Loucy (cell line): ENCODE results near the gene GSAP.
"Not testable (repeated sequence)": the region's sequence is repeated elsewhere in the genome, so short reads cannot be mapped to it uniquely, and the experiment has no call there.

Experiments used
- H2AFZ ChIP-seq: fragments of 200-600 bp; sonication (generic); 2 replicates; pipeline ENCODE4 v1.6.0; 2016; ENCODE audit warnings: antibody characterized with exemption, mild to moderate bottlenecking, low read length, moderate library complexity
- H3F3A ChIP-seq: fragments of 200-600 bp; 2 replicates; pipeline ENCODE4 v1.6.0; 2016; ENCODE audit warnings: antibody characterized with exemption, low read depth, mild to moderate bottlenecking
- H3K27me3 ChIP-seq: fragments of 200-600 bp; sonication (generic); 2 replicates; pipeline ENCODE4 v1.6.1; 2014; ENCODE audit warnings: low read length, mild to moderate bottlenecking; ENCODE audit not compliant: insufficient read depth, poor library complexity, severe bottlenecking
- H3K36me3 ChIP-seq: fragments of 200-600 bp; sonication (generic); 2 replicates; pipeline ENCODE4 v1.6.1; 2016; ENCODE audit warnings: low read length; ENCODE audit not compliant: insufficient read depth
- H3K4me1 ChIP-seq: fragments of 200-600 bp; sonication (generic); 2 replicates; pipeline ENCODE4 v1.5.1; 2014; ENCODE audit warnings: low read length, mild to moderate bottlenecking; ENCODE audit not compliant: insufficient read depth, poor library complexity, severe bottlenecking
- H3K4me2 ChIP-seq: fragments of 200-600 bp; sonication (generic); 2 replicates; pipeline ENCODE4 v1.6.0; 2014; ENCODE audit warnings: antibody characterized with exemption, low read length, low read depth, mild to moderate bottlenecking; ENCODE audit not compliant: poor library complexity, severe bottlenecking
- H3K4me3 ChIP-seq: fragments of 200-600 bp; sonication (generic); 2 replicates; pipeline ENCODE4 v1.5.1; 2014; ENCODE audit warnings: low read length, mild to moderate bottlenecking, mixed read lengths; ENCODE audit not compliant: poor library complexity, severe bottlenecking
- H3K79me2 ChIP-seq: fragments of 200-600 bp; sonication (generic); 2 replicates; pipeline ENCODE4 v1.6.1; 2014; ENCODE audit warnings: low read length; ENCODE audit not compliant: insufficient read depth
- H3K9ac ChIP-seq: fragments of 200-600 bp; sonication (generic); 2 replicates; pipeline ENCODE4 v1.6.0; 2014; ENCODE audit warnings: mild to moderate bottlenecking, low read depth, low read length, moderate library complexity; ENCODE audit not compliant: poor library complexity, severe bottlenecking
- H3K9me2 ChIP-seq: fragments of 200-600 bp; sonication (generic); replicated peaks from 2 replicates; pipeline ENCODE4 v1.6.1; 2016; ENCODE audit warnings: low read depth, low read length, mixed read lengths
- H3K9me3 ChIP-seq: fragments of 200-600 bp; sonication (generic); 2 replicates; pipeline ENCODE4 v1.6.1; 2014; ENCODE audit warnings: mild to moderate bottlenecking, antibody characterized with exemption, low read length, low read depth; ENCODE audit not compliant: insufficient read depth
- H4K20me1 ChIP-seq: fragments of 200-600 bp; sonication (generic); 2 replicates; pipeline ENCODE4 v1.6.0; 2014; ENCODE audit warnings: antibody characterized with exemption, low read length, mild to moderate bottlenecking; ENCODE audit not compliant: insufficient read depth, poor library complexity, severe bottlenecking
- CTCF ChIP-seq: fragments of 200-600 bp; sonication (generic); conservative IDR thresholded peaks from 2 replicates; pipeline ENCODE4 v1.5.1; 2014; ENCODE audit warnings: mild to moderate bottlenecking, antibody characterized with exemption, low read length
- EZH2phosphoT487 ChIP-seq: fragments of 200-600 bp; IDR thresholded peaks from 2 replicates; pipeline ENCODE4 v1.6.1; 2018; ENCODE audit warnings: antibody characterized with exemption, mild to moderate bottlenecking, moderate library complexity, borderline replicate concordance

The GSAP gene

GRCh38 chr7:77338260-77338659 lies 77.9 kb downstream of the GSAP start:
- no peaks in the 10 kb centered on the region for H3K9me2 ChIP-seq
- H3K36me3 ChIP-seq: no peaks in the 10 kb centered on the region
- TF ChIP-seq CTCF (no peak), EZH2phosphoT487 (no peak)
- no peak overlapping the region for H2AFZ ChIP-seq
- no peaks in the 10 kb centered on the region for H4K20me1 ChIP-seq
- no peaks in the 10 kb centered on the region for H3K9me3 ChIP-seq
- no peaks in the 10 kb centered on the region for H3K79me2 ChIP-seq
- no peak overlapping the region for H3K4me3 ChIP-seq
- peaks cover 15% of the 10 kb centered on the region for H3K4me1 ChIP-seq
- no peak overlapping the region for H3K9ac ChIP-seq
- H3K27me3 ChIP-seq: no peaks in the 10 kb centered on the region
- no peak overlapping the region for H3K4me2 ChIP-seq
- no peaks in the 10 kb centered on the region for H3F3A ChIP-seq

GRCh38 chr7:77337456-77337990 lies 78.6 kb downstream of the GSAP start:
- Histone ChIP-seq H3K9me3 (no peaks in the 10 kb centered on the region), H3K27me3 (no peaks in the 10 kb centered on the region), H3K9me2 (no peaks in the 10 kb centered on the region), H2AFZ (no peak overlapping the region), H3K4me2 (no peak overlapping the region), H3K4me1 (peaks cover 15% of the 10 kb centered on the region), H3K36me3 (no peaks in the 10 kb centered on the region), H3K79me2 (no peaks in the 10 kb centered on the region), H3K9ac (no peak overlapping the region), H3K4me3 (no peak overlapping the region), H3F3A (no peaks in the 10 kb centered on the region), H4K20me1 (no peaks in the 10 kb centered on the region)
- TF ChIP-seq EZH2phosphoT487: no peak
- no peak for TF ChIP-seq CTCF

- Histone ChIP-seq H3K4me3 (no peak overlapping the region), H3K9me2 (no peaks in the 10 kb centered on the region), H2AFZ (no peak overlapping the region), H3K27me3 (no peaks in the 10 kb centered on the region), H3K36me3 (no peaks in the 10 kb centered on the region), H3F3A (no peaks in the 10 kb centered on the region; the same call in 1 of the 2 replicates), H4K20me1 (no peaks in the 10 kb centered on the region), H3K9me3 (no peaks in the 10 kb centered on the region), H3K4me1 (peaks cover 31% of the 10 kb centered on the region), H3K9ac (no peak overlapping the region), H3K79me2 (no peaks in the 10 kb centered on the region), H3K4me2 (no peak overlapping the region)
- TF ChIP-seq CTCF (no peak), EZH2phosphoT487 (no peak)
Observed at GRCh38 chr7:77335581-77335980, 80.6 kb downstream of the GSAP start.

GRCh38 chr7:77334039-77334438 lies 82.1 kb downstream of the GSAP start:
- H3K4me3 ChIP-seq, H3K79me2 ChIP-seq, H3K9ac ChIP-seq, H2AFZ ChIP-seq, H3K9me2 ChIP-seq, H3K36me3 ChIP-seq, H4K20me1 ChIP-seq, H3K9me3 ChIP-seq, H3K4me2 ChIP-seq, H3K27me3 ChIP-seq, H3F3A ChIP-seq: not testable (repeated sequence)
- peaks cover 44% of the 10 kb centered on the region for H3K4me1 ChIP-seq
